ENCODE results near the gene S100A8.
"Not testable (repeated sequence)": the region's sequence is repeated elsewhere in the genome, so short reads cannot be mapped to it uniquely, and the experiment has no call there.

Gene S100A8

DNA sequence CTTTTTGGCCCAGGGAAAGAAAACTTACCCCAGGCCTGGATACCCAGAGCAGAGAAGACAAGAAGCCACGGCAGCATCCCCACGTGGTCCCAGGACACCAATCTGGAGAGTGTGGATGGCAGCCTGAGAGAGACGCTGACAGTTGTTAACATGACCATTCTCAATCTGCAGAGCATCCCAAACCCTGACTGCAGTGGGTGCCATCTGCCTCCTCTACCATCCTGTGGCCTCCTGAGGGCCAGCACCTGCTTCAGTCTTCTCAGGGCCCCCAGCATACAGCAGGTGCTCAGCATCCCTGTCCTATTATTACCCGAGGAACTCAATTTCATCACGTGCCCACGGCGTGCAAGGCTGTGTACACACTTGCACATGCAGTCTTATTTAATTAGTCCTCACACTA, 43.0 kb downstream of the S100A8 start:
- DNase-seq (ENCODE audit: low read depth, low spot score) = no peak

DNA sequence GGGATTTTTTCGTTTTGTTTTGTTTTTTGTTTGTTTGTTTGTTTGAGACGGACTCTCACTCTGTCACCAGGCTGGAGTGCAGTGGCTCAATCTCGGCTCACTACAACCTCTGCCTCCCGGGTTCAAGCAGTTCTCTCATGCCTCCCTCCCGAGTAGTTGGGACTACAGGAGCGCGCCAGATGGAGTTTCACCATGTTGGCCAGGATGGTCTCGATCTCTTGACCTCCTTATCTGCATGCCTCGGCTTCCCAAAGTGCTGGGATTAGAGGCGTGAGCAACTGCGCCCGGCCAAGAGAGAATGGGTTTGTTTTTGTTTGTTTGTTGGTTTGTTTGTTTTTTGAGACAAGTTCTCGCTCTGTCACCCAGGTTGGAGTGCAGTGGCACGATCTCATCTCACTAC, 43.8 kb downstream of the S100A8 start:
- not testable (repeated sequence) for DNase-seq (ENCODE audit: low read depth, low spot score)

DNA sequence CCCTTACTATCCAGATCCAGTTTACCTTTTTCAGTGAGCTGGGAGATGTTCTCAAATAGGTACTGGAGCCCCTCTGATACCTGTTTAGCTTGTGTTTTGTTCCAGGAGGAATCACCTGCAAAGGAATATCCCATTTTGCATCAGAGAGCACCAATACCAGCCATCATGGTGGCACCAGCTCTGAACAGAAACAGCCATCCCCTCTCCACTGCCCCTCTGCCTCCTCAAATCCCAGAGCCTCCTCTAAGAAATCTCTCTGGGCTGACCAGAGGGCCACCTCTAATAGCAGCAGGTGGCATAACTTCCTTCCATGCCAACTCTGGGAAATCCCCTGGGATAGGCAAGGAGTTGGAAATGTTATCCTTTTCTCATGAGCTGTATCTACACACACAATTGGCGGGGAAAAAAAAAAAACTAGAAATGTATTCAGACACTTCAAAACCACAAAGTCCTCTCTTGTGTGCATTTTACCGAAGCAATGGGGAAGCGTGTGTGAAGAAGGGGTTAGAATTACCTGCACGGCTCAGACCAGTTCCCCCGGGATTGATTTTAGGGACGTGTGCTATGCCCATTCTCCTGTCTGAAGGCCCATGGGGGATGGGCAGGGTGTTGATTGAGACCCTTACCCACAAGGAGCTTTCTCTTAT, 44.7 kb downstream of the S100A8 start:
- DNase-seq (ENCODE audit: low read depth, low spot score) = no peak

DNA sequence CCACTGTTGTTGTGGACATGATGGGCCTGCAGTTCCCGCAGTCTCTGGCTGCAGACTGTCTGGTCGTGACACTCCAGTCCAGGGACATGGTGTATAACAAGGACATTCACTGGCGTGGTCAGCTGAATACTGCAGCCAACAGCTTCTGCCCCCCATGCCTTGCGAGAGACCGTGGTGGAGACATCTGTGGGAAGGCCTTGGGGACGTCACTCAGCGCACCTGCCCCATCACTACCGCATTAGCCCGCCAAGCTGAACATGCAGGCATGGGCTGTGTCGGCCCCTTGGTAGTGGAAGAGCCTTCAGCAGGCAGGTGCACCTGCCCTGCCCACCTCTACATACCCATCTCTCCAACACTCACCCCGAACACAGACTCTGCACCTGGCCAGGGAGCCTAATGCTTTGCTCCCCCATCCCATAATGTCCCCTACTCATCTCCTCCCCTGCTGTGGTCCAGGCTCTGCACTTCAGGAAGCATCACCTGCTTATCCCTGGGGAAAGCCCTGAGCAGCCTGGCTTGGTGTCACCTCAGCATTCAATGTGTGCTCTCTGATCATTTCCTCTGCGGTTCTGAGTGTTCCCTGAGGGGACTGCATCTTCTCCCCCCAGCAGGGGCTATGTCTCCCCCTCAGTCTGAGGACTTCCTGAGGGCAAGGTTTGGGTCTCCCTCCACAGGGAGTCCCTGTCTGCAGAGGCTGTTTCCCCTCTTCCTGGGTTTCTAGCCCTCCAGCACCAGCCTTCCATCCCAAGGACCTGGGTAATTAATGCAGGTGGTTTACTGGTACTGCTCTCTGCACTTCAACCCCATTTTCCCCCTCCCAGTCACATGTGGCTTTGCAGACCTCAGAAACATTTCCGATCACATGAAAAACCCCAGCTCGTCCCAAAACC, 45.4 kb downstream of the S100A8 start:
- no peak for DNase-seq (ENCODE audit: low read depth, low spot score)

DNA sequence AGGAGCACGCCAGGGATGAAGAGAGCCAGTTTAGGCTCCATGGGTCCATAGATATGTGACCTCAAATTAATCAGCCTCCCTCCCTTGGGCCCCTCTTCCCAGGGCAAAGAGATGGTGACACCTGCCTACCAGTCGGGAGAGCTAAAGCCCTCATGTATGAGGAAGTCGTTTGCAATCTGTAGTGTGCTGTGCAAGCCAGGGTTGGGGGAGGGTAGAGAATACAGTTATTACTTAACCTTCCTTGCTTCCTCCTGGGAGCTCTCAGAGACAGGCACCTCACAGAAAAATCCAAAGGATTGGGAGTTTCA, 46.2 kb downstream of the S100A8 start:
- no peak for DNase-seq (ENCODE audit: low read depth, low spot score)

DNA sequence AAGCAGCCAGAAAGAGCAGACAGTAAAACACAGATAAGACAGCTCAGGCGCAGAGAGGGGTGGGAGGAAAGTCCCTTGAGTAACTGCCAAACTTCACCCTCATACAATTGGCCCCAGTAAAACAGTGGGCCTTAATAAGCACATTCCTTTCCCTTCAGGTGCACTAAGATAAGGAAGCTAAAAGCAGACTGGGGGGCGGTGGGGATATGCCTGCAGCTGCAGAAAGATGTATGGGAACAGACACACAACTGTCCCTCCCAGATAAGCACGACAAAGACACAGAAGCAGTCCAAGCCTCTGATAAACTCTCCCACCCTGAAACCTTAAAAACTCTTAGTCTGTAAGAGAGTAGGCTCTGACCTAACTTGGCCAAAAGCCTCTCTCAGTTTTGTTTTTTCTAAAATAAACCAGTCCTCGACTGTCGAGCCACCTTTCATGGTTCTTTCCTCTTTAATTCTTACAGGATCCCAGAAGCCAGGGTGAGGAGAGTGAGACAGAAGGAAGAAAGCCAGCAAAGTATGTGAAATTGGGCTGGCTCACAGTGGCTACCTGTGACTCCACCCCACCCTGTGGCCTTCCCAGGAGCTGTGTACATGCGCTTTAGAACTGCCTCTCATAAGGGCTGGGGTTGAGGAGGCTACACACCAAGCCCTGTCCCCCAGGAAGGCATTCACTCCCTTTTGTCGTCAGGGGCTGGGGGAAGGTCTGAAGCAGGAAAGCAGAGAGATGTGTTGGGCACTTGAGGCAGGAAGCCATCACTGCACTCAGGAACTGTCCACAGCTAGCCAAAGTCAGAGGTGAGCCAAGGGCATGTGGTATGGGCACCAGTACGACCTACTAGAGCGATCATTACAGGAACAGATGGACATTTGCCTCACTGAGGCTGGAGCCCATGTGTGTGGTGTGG, 46.8 kb downstream of the S100A8 start:
- no peak for DNase-seq (ENCODE audit: low read depth, low spot score)

DNA sequence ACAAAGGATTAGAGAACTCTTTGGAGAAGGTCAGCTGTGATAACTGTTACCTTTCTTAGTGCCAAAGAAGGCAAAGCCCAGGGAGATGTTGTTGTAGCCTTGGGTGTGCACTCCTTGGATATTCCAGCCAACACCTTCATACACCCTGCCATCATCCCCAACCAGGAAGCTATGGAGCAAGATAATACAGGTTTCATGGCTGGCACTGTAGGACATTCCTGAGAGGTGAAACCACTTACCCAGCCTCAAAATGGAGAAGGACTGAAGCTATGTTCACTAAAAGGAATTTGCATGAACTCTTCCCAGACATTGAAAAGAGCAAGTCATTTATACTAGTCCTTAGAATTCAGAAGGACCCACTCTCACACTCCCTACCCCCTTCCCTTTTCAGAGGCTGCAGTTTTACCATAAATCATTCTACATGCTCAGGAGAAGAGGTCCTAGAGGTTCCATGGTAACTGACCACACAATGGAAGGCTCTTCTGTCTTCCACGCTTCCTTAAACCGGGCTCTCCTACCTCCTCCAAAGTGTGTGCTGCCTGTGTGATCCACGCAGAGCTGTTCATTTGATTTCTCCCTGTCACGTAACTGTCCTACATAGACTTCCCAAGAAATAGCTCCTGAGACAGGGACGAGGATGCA, 47.7 kb downstream of the S100A8 start:
- DNase-seq (ENCODE audit: low read depth, low spot score) = no peak

DNA sequence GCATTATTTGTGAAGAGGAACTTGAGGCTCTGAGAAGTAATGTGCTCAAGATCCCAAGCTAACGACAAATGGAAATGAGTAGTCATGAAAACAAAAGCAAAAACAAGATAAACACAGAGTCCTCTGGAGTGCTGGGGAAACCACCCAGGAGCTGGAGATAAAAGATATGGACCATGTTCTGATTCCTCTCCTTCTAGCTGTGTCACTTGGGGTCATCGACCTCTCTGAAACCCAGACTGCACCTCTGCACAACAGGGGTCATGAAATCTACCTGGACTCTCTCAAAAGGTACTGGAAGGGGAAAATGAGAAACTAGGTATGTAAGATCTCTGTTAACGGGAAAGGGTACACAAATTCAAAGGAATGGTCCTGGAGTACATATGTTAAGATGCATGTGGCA, 48.7 kb downstream of the S100A8 start:
- DNase-seq (ENCODE audit: low read depth, low spot score) = no peak

DNA sequence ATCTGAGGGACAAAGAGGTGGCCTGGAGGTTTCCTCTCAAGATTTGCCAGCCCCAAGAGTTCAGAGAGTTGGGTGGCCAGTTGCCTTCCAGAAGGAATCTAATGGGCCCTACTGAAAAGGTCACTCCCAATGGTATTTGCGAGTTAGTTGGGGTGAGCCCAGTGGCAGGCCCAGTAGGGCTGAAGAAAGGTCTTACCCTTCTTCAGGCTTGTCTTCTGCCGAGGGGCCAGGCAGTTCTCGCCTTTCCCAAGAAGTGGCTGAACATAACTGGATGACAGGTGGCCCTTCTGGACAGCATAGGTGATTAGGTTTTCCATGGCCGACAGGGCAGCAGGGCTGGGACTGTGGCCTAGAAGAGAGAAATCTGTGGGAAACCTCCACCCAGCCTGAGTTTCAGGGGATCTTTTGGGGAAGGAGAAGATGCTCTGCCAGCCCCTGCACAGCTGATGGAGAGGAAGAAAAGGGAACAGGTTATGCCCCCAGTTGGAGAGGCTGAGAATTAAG, 49.4 kb downstream of the S100A8 start:
- DNase-seq (ENCODE audit: low read depth, low spot score) = no peak

DNA sequence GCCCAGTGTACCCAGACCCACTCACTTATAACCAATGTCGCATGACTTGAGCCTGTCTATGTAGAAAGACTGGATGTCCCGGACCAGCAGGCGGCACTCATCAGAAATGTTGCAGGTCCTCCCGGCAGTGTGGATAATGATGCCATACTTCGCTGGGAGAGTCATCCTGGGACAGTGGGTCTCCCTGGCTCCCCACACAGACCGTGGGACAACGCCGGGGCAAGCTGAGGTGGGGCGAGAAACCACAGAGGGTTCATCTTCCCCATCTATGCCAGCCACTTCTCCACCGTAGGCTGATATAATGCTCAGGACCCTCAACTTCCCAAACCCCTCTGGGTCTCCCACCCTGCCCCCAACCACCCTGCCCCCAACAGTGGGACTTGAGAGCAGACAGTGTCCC, 50.5 kb downstream of the S100A8 start:
- DNase-seq (ENCODE audit: low read depth, low spot score) = no peak

All from brain pericyte (primary cell).